T47D (cell line): ENCODE results near the gene SAXO1.
A peak's percentile ranks its signal among the peaks of the same experiment; 100 is the strongest.

Source experiments
- DNase-seq, 2 experiments: peaks; one replicate each; pipeline versions ENCODE4 v3.0.0 to v3.0.0-alpha.2; 2011 to 2012; ENCODE audit warnings: low read depth in 1 of 2, low spot score in 1 of 2
- JUND ChIP-seq: IDR thresholded peaks from 2 replicates; pipeline ENCODE4 v1.6.1; 2012; ENCODE audit warnings: low read depth
- in situ Hi-C: cut with HindIII; loops from 2 replicates; pipeline ENCODE4 v1.10.0; 2016; ENCODE audit warnings: low sequenced_read_pairs, low pct_unique_long_range_greater_than_20kb

Gene SAXO1

DNA sequence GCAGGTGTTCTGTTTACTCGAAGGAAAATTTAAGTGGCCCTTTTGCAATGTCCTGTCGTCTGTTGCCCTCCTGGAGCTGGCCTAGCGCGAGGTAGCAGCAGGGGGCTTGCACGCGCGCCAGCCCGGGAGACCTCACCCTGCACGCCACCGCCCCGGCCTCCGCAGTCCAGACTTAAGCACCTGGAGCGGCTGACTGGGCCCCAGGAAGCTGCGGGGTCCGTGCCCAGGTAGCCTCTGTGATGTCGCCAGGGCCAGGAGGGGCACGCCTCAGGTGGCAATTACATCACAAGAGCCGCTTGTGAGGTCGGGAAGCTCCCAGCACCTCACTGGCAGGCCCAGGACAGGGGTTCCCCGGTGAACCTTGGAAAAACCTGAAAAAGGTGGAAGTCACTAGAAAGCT, at the start of gene SAXO1:
SAXO1 (minus strand) TSS at position 195 of the 400 bp plus-strand sequence. CDS start 301 bp downstream, outside the sequence.
- in situ Hi-C loops = no loop called here
- TF ChIP-seq JUND = no peak

GRCh38 chr9:19074836-19075235, 41.8 kb upstream of the SAXO1 start:
- in situ Hi-C loops = no loop called here
- DNase-seq = no peak

More for the DNA sequence above, at the start of gene SAXO1:
- DNase-seq = no peak

GRCh38 chr9:19074229-19074628, 41.2 kb upstream of the SAXO1 start:
- in situ Hi-C loops = no loop called here
- TF ChIP-seq JUND = no peak
- DNase-seq = no peak

More at GRCh38 chr9:19074836-19075235, 41.8 kb upstream of the SAXO1 start:
- TF ChIP-seq JUND = no peak

DNA sequence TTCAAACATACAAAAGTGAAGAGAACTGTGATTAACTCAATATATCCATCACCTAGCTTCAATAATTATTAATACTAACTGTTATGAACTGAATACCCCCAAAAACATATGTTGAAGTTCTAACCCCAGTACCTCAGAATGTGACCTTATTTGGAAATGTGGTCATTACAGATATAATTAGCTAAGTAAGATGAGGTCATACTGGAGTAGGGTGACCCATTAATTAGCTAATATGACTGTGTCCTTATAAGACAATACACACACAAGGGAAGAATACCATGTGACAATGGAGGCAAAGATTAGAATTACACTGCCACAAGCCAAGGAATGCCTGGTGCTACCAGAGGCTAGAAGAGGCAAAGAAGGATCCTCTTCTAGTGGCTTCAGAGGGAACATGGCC, 24.0 kb upstream of the SAXO1 start:
- DNase-seq = no peak
- TF ChIP-seq JUND = no peak
- in situ Hi-C loops = no loop called here

- in situ Hi-C loops = no loop called here
- TF ChIP-seq JUND = no peak
- no peak for DNase-seq
Observed at GRCh38 chr9:19050637-19051591, 17.9 kb upstream of the SAXO1 start.

GRCh38 chr9:19049917-19050636, 17.1 kb upstream of the SAXO1 start:
- no peak for DNase-seq
- TF ChIP-seq JUND = no peak
- in situ Hi-C loops = no loop called here

- no peak for TF ChIP-seq JUND
- in situ Hi-C loops = no loop called here
- peak; percentile 72 to 94 for DNase-seq
Observed at GRCh38 chr9:19048966-19049916, 16.2 kb upstream of the SAXO1 start, which contains the start of gene RRAGA. RRAGA (plus strand) TSS chr9:19049427; CDS start chr9:19049660, 233 bp downstream.

DNA sequence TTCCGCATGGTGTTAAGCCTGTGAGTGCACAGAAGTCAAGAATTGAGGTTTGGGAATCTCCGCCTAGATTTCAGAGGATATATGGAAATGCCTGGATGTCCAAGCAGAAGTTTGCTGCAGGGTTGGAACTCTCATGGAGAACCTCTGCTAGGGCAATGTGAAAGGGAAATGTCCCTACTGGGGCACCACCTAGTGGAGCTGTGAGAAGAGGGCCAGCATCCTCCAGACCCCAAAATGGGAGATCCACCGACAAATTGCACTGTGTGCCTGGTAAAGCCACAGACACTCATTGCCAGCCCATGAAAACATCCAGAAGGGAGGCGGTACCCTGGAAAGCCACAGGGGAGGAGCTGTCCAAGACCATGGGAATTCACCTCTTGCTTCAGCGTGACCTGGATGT, 3.6 kb upstream of the SAXO1 start:
- no peak for DNase-seq
- TF ChIP-seq JUND = no peak
- in situ Hi-C loops = no loop called here

- no peak for TF ChIP-seq JUND
- no peak for DNase-seq
- in situ Hi-C loops = no loop called here
Observed at GRCh38 chr9:19032406-19032805, 603 bp downstream of the SAXO1 start.

- in situ Hi-C loops = no loop called here
- TF ChIP-seq JUND = no peak
- no peak for DNase-seq
Observed at GRCh38 chr9:19030899-19031298, 2.1 kb downstream of the SAXO1 start.

GRCh38 chr9:19028835-19029451, 4.1 kb downstream of the SAXO1 start:
- peak; percentile 63 to 70 for DNase-seq
- in situ Hi-C loops = no loop called here
- TF ChIP-seq JUND = no peak
